NCI-H526 (cell line): Measurements from ENCODE around the gene LRRC7.
A peak's percentile ranks its signal among the peaks of the same experiment; 100 is the strongest.

Source experiments
- DNase-seq, 2 experiments: peaks; one replicate each; lab custom pipeline; 2025; lab: John Stamatoyannopoulos, UW

Gene LRRC7

GRCh38 chr1:69976896-69977295, 409.2 kb downstream of the LRRC7 start:
- DNase-seq = no peak

DNA sequence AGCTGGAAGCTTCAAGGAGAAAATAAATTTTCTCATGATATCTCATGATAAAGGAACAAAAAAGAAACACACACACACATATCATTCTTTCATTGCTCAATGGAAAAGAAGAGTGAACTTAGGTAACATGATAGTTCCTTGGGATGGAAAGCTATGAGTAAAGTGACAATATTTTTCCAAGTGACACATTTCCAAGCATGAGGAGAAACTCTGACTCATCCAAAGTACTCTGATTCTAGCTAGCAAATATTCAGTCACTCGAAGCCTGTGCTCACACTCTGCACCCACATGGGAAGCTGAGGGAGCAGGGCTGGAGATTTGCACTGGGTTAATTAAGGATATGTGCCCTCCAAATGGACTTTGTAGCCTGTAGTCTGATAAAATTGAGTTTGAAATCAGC, 415.3 kb downstream of the LRRC7 start:
- no peak for DNase-seq

GRCh38 chr1:69985376-69985775, 417.7 kb downstream of the LRRC7 start:
- no peak for DNase-seq

DNA sequence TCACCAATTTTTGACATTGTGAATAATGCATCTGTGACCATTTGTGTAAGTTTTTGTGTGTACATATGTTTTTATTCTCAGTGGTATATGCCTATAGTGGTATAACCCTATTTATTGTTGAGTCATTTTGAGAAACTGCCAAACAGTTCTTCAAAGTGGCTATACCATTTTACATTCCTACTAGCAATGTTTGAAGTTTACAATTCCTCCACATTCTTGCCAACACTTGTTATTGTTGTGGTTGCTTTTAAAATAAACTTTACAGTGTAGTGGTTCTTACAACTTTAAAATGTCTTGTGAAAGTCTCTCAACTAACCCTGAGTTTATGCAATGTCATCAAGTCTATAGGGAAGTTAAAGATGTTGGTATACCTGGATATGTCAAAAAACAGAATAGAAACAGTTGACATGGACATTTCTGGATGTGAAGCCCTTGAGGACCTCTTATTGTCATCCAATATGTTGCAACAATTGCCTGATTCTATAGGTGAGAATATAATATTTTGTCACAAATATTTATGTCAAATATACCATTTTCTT, 418.2 kb downstream of the LRRC7 start:
- no peak for DNase-seq

DNA sequence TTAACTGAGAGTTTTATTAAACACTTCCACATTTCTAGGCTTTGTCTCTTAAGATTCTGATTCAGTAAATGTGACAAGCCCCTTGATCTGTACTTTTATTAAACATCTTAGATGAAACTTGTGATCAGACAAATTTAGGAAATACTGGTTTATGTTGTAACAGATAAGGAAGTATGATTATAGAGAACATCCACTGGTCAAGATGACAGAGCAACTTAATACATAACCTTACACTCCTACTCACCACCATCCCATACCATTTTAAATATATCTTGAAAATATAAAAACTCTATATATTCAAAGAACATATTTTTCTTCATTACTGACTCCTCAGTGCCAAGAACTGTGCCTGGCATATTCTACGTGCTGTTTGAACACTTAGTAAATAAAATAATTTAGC, 420.2 kb downstream of the LRRC7 start:
- no peak for DNase-seq

DNA sequence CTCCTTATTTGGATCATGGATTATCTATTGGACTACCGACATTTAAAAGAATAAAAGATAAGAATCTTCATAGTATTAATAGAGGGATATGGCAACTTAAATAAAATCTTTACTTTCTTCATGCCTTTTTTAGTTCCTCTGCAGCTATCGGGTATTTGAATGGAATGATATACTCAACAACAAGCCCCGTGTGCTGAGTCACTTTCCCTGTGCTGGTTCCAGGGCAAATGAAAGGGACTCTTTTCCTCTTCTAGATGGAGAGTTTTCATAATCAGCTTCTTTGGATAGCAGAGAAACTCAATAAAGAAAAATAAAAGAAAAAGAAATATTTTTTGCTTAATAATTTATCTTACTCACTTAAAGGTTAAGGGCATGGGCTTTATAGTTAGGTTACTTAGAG, 423.9 kb downstream of the LRRC7 start:
- no peak for DNase-seq

DNA sequence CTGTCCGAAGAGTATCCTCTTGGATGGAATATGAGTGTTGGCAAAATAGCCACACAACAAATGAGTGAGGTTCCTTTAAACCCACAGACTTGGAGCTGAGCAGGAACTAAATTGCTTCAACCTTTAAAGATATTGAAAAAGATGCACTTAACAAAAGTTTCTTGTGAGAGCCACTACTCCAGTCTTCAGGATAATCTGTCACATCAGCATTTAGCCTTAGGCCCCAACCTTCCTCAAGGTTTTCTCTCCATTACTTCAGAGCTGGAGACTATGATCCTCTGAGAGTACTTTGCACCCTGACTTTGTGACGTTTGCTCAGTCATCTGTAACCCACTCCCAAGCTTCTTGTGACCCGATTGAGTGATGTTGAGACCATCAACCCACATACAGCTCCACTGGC, 424.9 kb downstream of the LRRC7 start:
- no peak for DNase-seq

- DNase-seq = no peak
Observed at GRCh38 chr1:69993810-69994209, 426.1 kb downstream of the LRRC7 start.

- no peak for DNase-seq
Observed at GRCh38 chr1:69994241-69994640, 426.5 kb downstream of the LRRC7 start.

GRCh38 chr1:69998847-69999246, 431.1 kb downstream of the LRRC7 start:
- DNase-seq = no peak

- DNase-seq = no peak
Observed at GRCh38 chr1:70003211-70003908, 435.6 kb downstream of the LRRC7 start.

- no peak for DNase-seq
Observed at GRCh38 chr1:70005386-70006034, 437.8 kb downstream of the LRRC7 start.

GRCh38 chr1:70008660-70009059, 440.9 kb downstream of the LRRC7 start:
- DNase-seq = no peak

DNA sequence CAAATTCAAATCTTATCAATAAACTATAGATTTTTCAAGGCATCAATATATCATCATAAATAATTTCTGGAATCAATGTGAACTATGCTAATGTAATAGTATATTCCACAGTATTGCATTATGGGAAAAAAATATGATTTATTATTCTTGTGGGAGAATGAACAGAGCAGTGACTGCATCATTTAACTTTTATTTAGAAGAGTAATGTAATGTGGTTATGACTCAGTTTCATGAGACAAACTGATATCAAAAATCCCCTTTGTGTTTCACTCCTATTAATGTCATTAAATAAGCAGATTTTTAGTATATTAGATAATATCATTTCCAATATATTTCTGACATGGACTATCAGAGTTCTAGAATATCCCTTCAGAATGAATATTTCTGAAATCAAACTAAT, 450.0 kb downstream of the LRRC7 start:
- DNase-seq = no peak

DNA sequence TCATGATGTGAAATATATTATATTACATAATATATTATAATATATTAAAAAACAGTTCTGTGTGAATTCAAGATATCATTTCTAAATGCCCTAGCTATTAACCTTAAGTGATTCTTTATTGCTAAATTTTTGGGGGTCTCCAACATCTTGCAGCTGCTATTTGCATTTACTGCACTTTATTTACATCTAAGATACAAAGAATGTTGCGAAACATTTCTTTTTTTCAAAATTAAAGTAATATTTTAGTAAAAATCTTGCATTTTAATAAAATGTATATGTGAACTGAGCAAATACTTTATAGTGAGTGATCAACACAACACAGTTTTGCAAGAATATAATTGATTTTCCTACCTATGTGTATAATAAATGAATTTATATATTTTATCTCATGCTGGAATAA, 456.6 kb downstream of the LRRC7 start:
- DNase-seq = no peak

DNA sequence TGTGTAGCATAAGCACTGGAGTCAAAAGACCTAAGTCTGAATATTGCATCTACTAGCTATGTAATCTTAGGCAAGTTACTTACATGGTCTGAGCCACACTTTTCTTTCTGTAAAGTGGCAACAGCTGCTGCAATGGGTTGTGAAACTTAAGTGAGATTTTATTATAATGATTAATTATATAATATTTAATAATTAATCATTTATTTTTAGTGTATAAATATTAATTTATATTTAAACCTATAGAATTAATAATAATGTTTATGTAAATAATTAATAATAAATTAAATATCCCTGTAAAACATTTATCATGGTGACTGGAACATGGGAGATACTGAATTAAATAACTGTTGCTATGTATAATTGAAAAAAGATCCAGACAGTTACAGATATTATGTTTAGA, 457.3 kb downstream of the LRRC7 start:
- no peak for DNase-seq

DNA sequence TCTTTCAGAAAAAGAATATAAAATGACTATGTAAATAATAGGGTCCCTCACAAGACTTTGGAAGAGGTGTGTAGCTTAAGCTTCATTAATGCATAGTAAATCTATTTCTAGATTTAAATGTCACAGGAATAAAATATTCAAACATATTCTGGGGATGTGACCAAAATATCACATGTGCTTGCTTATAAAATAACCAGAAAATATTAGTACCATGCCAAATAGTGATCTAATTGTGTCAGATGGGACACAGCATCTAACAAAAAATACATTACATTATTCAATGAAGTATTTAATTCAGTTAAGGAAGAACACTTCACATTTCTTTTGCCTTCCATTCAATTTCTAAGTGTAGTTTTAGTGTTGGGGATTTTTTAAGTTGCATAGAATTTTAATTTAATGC, 458.1 kb downstream of the LRRC7 start:
- DNase-seq = no peak

DNA sequence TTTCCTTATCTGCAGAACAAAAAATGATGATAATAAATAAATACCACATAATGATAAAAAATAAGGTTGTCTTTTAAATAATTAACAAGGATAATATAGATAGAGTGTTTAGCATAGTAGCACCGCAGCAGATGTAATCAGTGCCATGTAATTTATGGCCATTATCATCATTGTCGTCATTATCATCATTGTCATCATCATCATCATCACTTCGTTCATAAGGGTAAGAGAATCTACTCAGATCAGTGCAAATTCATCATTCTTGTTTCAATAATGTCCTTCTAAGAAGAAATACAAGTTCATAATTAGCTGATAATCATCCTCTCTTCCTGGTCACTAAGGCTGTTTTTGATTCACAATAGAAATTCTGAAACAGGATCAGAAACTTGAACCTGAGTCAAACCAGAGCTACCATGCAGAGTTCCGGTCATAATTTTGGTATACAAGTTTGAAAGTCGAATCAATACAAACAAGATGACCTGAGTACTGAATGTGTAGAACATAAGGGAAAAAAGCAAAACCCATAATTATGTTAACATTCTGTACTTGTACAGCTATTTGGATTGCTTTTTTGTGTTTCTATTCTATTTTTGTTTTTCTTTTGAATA, 465.6 kb downstream of the LRRC7 start:
- no peak for DNase-seq

DNA sequence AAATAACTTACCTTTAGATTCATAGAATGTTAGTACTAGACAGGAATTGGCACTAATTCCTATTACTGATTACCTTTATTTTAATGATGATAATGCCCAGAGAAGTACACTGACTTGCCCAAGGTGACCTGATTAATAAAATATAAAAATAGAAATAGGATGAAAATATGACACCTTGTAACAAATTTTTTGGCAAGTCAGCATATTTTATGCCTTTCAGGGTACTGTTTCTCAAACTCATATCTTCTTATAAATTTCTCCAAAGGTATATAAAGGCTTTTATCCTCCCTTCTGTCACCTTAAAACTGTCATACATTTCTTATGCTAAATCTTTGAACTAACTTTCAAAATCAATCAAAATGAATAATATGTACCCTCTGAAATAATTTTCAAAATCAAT, 466.2 kb downstream of the LRRC7 start:
- no peak for DNase-seq

- peak; percentile 39 for DNase-seq
Observed at GRCh38 chr1:70034403-70034802, 466.7 kb downstream of the LRRC7 start.

DNA sequence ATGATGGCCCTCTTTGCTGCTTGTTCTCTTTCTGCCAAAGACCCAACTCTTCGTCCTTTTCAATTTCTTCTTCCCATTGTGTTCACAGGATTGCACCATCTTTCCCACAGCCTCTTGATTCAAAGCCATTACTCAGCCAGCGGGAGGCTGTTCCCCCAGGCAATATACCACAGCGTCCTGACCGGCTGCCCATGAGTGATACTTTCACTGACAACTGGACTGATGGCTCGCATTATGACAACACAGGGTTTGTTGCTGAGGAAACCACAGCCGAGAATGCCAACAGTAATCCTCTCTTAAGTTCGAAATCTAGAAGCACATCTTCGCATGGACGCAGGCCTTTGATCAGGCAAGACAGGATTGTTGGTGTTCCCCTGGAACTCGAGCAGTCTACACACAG, 470.3 kb downstream of the LRRC7 start:
- no peak for DNase-seq

- no peak for DNase-seq
Observed at GRCh38 chr1:70039485-70039884, 471.8 kb downstream of the LRRC7 start.

DNA sequence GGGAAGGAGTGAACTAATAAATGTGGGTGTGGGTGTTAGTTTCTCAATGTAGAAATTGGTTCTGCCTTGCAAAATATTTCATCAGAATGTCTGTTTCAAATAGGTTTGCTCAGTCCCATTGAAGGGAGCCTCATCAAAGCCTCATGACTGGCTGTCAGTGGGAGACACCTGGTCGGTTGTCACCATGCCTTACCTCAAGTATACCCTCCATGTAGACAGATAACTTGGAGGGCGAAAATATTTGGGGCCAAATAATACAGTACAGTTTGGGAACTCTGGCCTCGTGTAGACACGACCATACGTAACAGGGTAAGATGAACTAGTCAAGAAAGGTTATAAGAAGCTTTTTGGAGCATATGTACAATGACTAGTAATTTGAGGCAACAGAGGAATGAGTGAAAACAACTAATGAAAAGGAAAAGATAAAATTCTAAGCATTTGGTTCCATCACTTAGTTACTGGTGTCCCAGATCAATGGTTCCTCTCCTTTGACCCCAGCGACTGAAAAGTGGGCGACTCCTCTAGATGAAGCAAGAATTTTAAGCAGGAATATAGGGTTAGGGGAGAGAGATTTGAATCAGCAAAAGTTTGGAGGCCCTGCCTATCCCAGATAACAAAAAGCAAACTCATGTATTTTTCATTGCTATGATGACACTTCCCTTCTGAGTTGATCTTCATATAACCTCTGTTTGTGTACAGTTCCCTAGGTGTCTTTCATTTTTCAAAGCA, 473.8 kb downstream of the LRRC7 start:
- DNase-seq = no peak
